ENCODE measurements around the gene HARBI1. TPM values are rescaled to one million over a fixed set of nuclear protein-coding genes. Genes with fewer than 3 reads are reported as not detected.
A peak's percentile ranks its signal among the peaks of the same experiment; 100 is the strongest.

Gene HARBI1
- total RNA-seq, 2 donors from 2014 or later: 7.5 to 8.4 TPM

DNA sequence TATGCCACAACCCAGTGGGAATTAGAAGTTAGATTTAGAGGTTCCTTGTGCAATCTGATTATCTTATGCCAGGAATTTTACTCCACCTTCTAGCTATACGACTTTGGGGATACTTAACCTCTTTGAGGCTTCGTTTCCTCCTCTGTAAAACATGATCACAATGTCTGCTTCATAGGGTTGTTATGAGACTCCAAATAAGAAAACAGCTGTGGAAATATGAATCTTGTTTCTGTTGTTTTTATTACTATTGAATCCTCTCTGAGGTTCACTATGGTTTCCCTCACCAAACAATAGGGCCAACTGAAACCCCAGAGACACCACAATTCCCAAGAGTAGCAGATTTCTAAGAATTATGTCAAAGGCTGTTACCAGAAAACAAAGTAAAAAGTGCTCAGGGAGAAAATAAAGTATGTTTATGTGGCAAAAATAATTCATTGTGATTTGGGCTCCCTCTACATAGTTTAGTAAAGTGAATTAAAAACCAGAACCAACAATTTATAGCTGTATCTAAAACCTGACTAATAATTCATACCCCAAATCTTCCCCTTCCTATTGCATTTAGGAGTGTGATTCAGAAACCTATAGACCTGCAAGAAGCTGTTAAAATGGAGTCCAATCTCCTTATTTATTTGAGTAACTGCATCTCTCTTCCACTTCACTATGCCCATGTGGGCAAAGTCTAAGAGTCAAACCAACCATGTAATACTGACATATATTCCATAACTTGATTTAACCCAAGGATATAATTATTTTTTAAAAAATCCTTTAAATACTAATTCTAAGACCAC lies 61.6 kb downstream of the HARBI1 start:
- no peak for DNase-seq
- peaks cover 2% of the 10 kb centered on the region for H3K36me3 Mint-ChIP-seq (ENCODE audit: low read depth)
- peaks cover 56% of the 10 kb centered on the region for H3K4me1 Mint-ChIP-seq
- no peaks in the 10 kb centered on the region for H3K27me3 ChIP-seq (ENCODE audit: control insufficient read depth, insufficient read depth, low read length, poor library complexity, severe bottlenecking)
- no peaks in the 10 kb centered on the region for H3K9me3 Mint-ChIP-seq
- H3K4me1 ChIP-seq (ENCODE audit: control insufficient read depth, insufficient read depth, low read length): peaks cover 15% of the 10 kb centered on the region
- H3K36me3 ChIP-seq (ENCODE audit: control insufficient read depth, insufficient read depth, low read length): peaks cover 5% of the 10 kb centered on the region
- TF ChIP-seq, protein P1, sequence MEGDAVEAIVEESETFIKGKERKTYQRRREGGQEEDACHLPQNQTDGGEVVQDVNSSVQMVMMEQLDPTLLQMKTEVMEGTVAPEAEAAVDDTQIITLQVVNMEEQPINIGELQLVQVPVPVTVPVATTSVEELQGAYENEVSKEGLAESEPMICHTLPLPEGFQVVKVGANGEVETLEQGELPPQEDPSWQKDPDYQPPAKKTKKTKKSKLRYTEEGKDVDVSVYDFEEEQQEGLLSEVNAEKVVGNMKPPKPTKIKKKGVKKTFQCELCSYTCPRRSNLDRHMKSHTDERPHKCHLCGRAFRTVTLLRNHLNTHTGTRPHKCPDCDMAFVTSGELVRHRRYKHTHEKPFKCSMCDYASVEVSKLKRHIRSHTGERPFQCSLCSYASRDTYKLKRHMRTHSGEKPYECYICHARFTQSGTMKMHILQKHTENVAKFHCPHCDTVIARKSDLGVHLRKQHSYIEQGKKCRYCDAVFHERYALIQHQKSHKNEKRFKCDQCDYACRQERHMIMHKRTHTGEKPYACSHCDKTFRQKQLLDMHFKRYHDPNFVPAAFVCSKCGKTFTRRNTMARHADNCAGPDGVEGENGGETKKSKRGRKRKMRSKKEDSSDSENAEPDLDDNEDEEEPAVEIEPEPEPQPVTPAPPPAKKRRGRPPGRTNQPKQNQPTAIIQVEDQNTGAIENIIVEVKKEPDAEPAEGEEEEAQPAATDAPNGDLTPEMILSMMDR (conservative IDR thresholded peaks at IDR 0.05): no peak
- no peak overlapping the region for H3K27ac ChIP-seq (ENCODE audit: low read depth, low read length)
- H3K27ac Mint-ChIP-seq: peak overlapping the region; percentile 93
- H3K4me3 ChIP-seq (ENCODE audit: low read length): peak overlapping the region; percentile 29
- H3K27me3 Mint-ChIP-seq (ENCODE audit: insufficient read depth): no peaks in the 10 kb centered on the region
- no peaks in the 10 kb centered on the region for H3K9me3 ChIP-seq (ENCODE audit: control insufficient read depth, low read length)
- peak overlapping the region; percentile 38 for H3K9ac ChIP-seq (ENCODE audit: extremely low read depth, low read length, poor library complexity, severe bottlenecking)
- no peak overlapping the region for H3K4me3 Mint-ChIP-seq
- 80 to 85% methylated on average over 1 to 2 of the region's 2 CpGs for WGBS, 2 experiments (ENCODE audit: insufficient coverage in 1 of 2, insufficient read length in 1 of 2)

DNA sequence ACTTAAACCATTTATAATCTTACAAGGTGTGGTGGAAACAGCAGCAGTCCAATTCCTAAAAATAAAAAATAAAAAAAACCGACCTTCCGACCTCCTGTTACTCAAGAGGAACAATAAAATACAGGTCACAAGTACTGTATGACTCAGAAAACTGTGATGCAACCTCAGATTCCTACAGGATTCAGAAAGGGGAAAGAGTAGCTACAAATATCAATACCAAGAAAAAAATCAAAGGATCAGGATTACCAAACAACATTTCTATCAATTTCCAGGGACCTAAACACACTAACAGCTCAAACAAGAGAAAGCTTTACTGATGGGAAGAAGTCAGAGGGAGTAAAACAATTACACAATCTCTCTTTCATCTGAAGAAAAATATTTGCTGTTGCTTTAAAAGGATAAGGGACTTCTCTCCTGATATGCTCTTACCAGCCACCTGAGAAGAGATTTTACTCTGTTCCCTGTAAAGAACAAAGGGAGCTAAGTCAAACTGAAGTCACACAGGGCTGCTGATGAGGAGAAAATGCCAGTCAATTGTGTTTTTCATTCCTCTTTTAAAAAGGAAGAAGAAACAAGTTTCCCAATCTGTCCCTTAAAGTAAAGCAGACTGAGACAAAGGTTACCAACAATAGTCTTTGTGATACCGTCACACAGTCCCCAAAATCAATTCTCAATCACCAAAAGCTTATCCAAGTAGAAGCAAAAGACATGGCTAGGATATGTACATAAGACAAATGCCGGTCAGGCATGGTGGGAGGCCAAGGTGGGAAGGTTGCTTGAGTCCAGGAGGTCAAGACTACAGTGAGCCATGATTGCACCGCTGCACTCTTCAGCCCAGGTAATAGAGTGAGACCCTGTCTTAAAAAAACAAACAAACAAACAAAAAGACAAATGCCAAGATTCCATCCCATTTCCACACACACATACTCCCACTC lies 62.5 kb downstream of the HARBI1 start:
- Histone ChIP-seq H3K36me3 (ENCODE audit: control insufficient read depth, insufficient read depth, low read length) (peaks cover 5% of the 10 kb centered on the region), H3K4me1 (ENCODE audit: control insufficient read depth, insufficient read depth, low read length) (peaks cover 15% of the 10 kb centered on the region), H3K9me3 (ENCODE audit: control insufficient read depth, low read length) (no peaks in the 10 kb centered on the region), H3K4me3 (ENCODE audit: low read length) (peak overlapping the region; percentile 29), H3K27ac (ENCODE audit: low read depth, low read length) (peak overlapping the region; percentile 10), H3K27me3 (ENCODE audit: control insufficient read depth, insufficient read depth, low read length, poor library complexity, severe bottlenecking) (no peaks in the 10 kb centered on the region), H3K9ac (ENCODE audit: extremely low read depth, low read length, poor library complexity, severe bottlenecking) (peak overlapping the region; percentile 38)
- Mint-ChIP-seq H3K27ac (peak overlapping the region; percentile 93), H3K36me3 (ENCODE audit: low read depth) (peaks cover 2% of the 10 kb centered on the region), H3K27me3 (ENCODE audit: insufficient read depth) (no peaks in the 10 kb centered on the region), H3K9me3 (no peaks in the 10 kb centered on the region), H3K4me3 (peak overlapping the region; percentile 12), H3K4me1 (peaks cover 54% of the 10 kb centered on the region)
- 24 to 30% methylated on average over 3 to 5 of the region's 5 CpGs for WGBS, 2 experiments (ENCODE audit: insufficient coverage in 1 of 2, insufficient read length in 1 of 2)
- DNase-seq: peak; percentile 72
- TF ChIP-seq, protein P1 (conservative IDR thresholded peaks at IDR 0.05): no peak

DNA sequence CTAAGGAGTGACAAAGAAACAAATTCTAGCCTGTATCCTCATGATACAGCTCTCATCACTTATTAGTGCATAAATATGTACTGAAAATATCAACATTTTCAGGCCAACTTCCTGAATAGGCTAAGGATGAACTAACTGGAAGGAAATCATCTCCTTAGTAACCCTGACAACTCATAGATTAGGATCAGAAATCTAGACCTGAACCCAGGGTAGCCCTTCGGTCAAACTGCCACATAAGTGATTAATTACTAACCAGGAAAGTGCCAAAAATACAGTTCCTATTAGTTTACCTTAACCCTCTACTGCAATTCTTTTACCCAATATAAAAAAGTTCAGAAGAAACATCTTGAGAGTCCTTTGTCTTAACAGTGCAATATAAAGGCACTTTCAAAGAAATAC lies 63.2 kb downstream of the HARBI1 start:
- H3K27me3 ChIP-seq (ENCODE audit: control insufficient read depth, insufficient read depth, low read length, poor library complexity, severe bottlenecking): no peaks in the 10 kb centered on the region
- 71 to 72% methylated on average over 1 of the region's 1 CpG for WGBS, 2 experiments (ENCODE audit: insufficient coverage in 1 of 2, insufficient read length in 1 of 2)

More for the DNA sequence above, 63.2 kb downstream of the HARBI1 start:
- Histone ChIP-seq H3K4me1 (ENCODE audit: control insufficient read depth, insufficient read depth, low read length) (peaks cover 15% of the 10 kb centered on the region), H3K9me3 (ENCODE audit: control insufficient read depth, low read length) (no peaks in the 10 kb centered on the region), H3K4me3 (ENCODE audit: low read length) (peak overlapping the region; percentile 19), H3K27ac (ENCODE audit: low read depth, low read length) (no peak overlapping the region), H3K36me3 (ENCODE audit: control insufficient read depth, insufficient read depth, low read length) (peaks cover 4% of the 10 kb centered on the region), H3K9ac (ENCODE audit: extremely low read depth, low read length, poor library complexity, severe bottlenecking) (peak overlapping the region; percentile 38)
- peak overlapping the region; percentile 12 for H3K4me3 Mint-ChIP-seq
- peaks cover 56% of the 10 kb centered on the region for H3K4me1 Mint-ChIP-seq
- no peak for DNase-seq
- no peaks in the 10 kb centered on the region for H3K9me3 Mint-ChIP-seq
- TF ChIP-seq, protein P1 (conservative IDR thresholded peaks at IDR 0.05): no peak
- no peaks in the 10 kb centered on the region for H3K27me3 Mint-ChIP-seq (ENCODE audit: insufficient read depth)
- H3K27ac Mint-ChIP-seq: peak overlapping the region; percentile 93
- H3K36me3 Mint-ChIP-seq (ENCODE audit: low read depth): peaks cover 2% of the 10 kb centered on the region

Other genes with a start within 250 kb of the HARBI1 start
- 1,000 to 10,000 TPM in 1 of 2 donors, 100 to 1,000 TPM in 1; 644 to 1,502 TPM for gene MDK, start 235.6 kb downstream of the HARBI1 start, total RNA-seq
- under 1 TPM in 1 of 2 donors, not detected in 1; 0.46 TPM for gene CHRM4, start 225.5 kb downstream of the HARBI1 start, total RNA-seq
- gene AMBRA1, start 23.2 kb downstream of the HARBI1 start, total RNA-seq: 10 to 100 TPM; 54.5 to 67.8 TPM
- 100 to 1,000 TPM in 1 of 2 donors, 10 to 100 TPM in 1; 96.4 to 130 TPM for gene ATG13, start 326 bp upstream of the HARBI1 start, total RNA-seq
- 10 to 100 TPM; 53.4 to 56.6 TPM for gene ARHGAP1, start 83.4 kb upstream of the HARBI1 start, total RNA-seq
- 10 to 100 TPM; 13.2 to 18.9 TPM for gene ZNF408, start 83.8 kb upstream of the HARBI1 start, total RNA-seq
- gene F2, start 102.0 kb upstream of the HARBI1 start, total RNA-seq: 1 to 10 TPM in 1 of 2 donors, under 1 TPM in 1; 0.89 to 1.5 TPM
- gene CKAP5, start 229.1 kb upstream of the HARBI1 start, total RNA-seq: 100 to 1,000 TPM; 162 to 211 TPM